CD14-positive monocyte (primary cell): ENCODE data around the gene TBX19. TPM values are rescaled to one million over a fixed set of nuclear protein-coding genes. Genes with fewer than 3 reads are reported as not detected.

Experiments
- DNase-seq, 3 donors: peaks; one replicate each; pipeline ENCODE4 v3.0.0-alpha.2; 2011 to 2022
- H2AFZ ChIP-seq: 2 replicates; pipeline ENCODE4 v1.6.0; 2012; ENCODE audit warnings: mild to moderate bottlenecking, low read depth, low read length, inconsistent platforms; ENCODE audit not compliant: insufficient read depth, poor library complexity, severe bottlenecking
- H3K27ac ChIP-seq, 2 donors: 1 replicate in 1 of 2; 2 replicates in 1 of 2; pipeline ENCODE4 v1.5.1; 2012 to 2013; ENCODE audit warnings: low read length in 2 of 2, control low read depth in 1 of 2, inconsistent platforms in 1 of 2, low read depth in 1 of 2, mild to moderate bottlenecking in 1 of 2
- H3K27me3 ChIP-seq, 2 donors: one replicate each; pipeline versions ENCODE4 v1.6.0 to v1.6.1; 2011 to 2013; ENCODE audit warnings: low read length in 2 of 2; ENCODE audit not compliant: control insufficient read depth in 2 of 2, insufficient read depth in 2 of 2
- H3K36me3 ChIP-seq, 2 donors: replicated peaks in 1 of 2; 1 replicate in 1 of 2; 2 replicates in 1 of 2; pipeline versions ENCODE4 v1.5.1 to v1.6.1; 2012 to 2013; ENCODE audit warnings: low read length in 2 of 2, control low read depth in 1 of 2, inconsistent platforms in 1 of 2, mild to moderate bottlenecking in 1 of 2; ENCODE audit not compliant: insufficient read depth in 2 of 2, control insufficient read depth in 1 of 2
- H3K4me1 ChIP-seq, 2 donors: 1 replicate in 1 of 2; 2 replicates in 1 of 2; pipeline versions ENCODE4 v1.5.1 to v1.6.1; 2012 to 2013; ENCODE audit warnings: low read length in 2 of 2, control low read depth in 1 of 2, inconsistent platforms in 1 of 2, mild to moderate bottlenecking in 1 of 2, moderate library complexity in 1 of 2; ENCODE audit not compliant: insufficient read depth in 2 of 2, control insufficient read depth in 1 of 2
- H3K4me2 ChIP-seq: replicated peaks from 2 replicates; pipeline ENCODE3; 2012; ENCODE audit warnings: low read length, moderate library complexity, mild to moderate bottlenecking; ENCODE audit not compliant: poor library complexity, severe bottlenecking; ENCODE audit errors: extremely low read depth
- H3K4me3 ChIP-seq, 3 experiments: fragments of 200-600 bp in 1 of 3; sonication (generic) in 1 of 3; replicated peaks in 1 of 3; 1 replicate in 2 of 3; 2 replicates in 1 of 3; pipeline ENCODE4 v1.5.1; 2011 to 2013; ENCODE audit warnings: low read length in 3 of 3, mild to moderate bottlenecking in 3 of 3, control low read depth in 2 of 3, low read depth in 2 of 3, inconsistent platforms in 1 of 3, moderate library complexity in 1 of 3
- H3K79me2 ChIP-seq: 2 replicates; pipeline ENCODE4 v1.6.0; 2012; ENCODE audit warnings: mild to moderate bottlenecking, control low read depth, inconsistent platforms, low read length, moderate library complexity; ENCODE audit not compliant: insufficient read depth
- H3K9ac ChIP-seq: 2 replicates; pipeline ENCODE4 v1.6.0; 2017; ENCODE audit warnings: low read length, mild to moderate bottlenecking; ENCODE audit not compliant: insufficient read depth, poor library complexity, severe bottlenecking
- H3K9me3 ChIP-seq, 2 donors: replicated peaks in 1 of 2; 1 replicate in 1 of 2; 2 replicates in 1 of 2; pipeline versions ENCODE4 v1.5.1 to v1.6.1; 2012 to 2013; ENCODE audit warnings: low read length in 2 of 2, control low read depth in 1 of 2; ENCODE audit not compliant: control insufficient read depth in 1 of 2, insufficient read depth in 1 of 2
- H4K20me1 ChIP-seq: 2 replicates; pipeline ENCODE4 v1.6.0; 2012; ENCODE audit warnings: mild to moderate bottlenecking, low read length, control low read depth, moderate library complexity; ENCODE audit not compliant: insufficient read depth
- H3K27ac Mint-ChIP-seq, 7 donors: one replicate each; pipeline ENCODE4 v1.8.0; 2020; ENCODE audit warnings: mild to moderate bottlenecking in 7 of 7, mixed read lengths in 7 of 7, moderate library complexity in 6 of 7, inconsistent platforms in 2 of 7
- H3K27me3 Mint-ChIP-seq, 3 donors: one replicate each; pipeline ENCODE4 v1.8.0; 2021 to 2022; ENCODE audit warnings: low read depth in 3 of 3, mild to moderate bottlenecking in 3 of 3, mixed read lengths in 3 of 3, moderate library complexity in 3 of 3, inconsistent platforms in 1 of 3
- H3K36me3 Mint-ChIP-seq, 2 donors: one replicate each; pipeline ENCODE4 v1.8.0; 2020; ENCODE audit warnings: mixed read lengths in 2 of 2, inconsistent platforms in 1 of 2, mild to moderate bottlenecking in 1 of 2
- H3K4me1 Mint-ChIP-seq: one replicate; pipeline ENCODE4 v1.8.0; 2020; ENCODE audit warnings: mild to moderate bottlenecking, mixed read lengths
- H3K4me3 Mint-ChIP-seq, 2 donors: one replicate each; pipeline ENCODE4 v1.8.0; 2020; ENCODE audit warnings: mild to moderate bottlenecking in 2 of 2, mixed read lengths in 2 of 2, moderate library complexity in 1 of 2
- H3K9me3 Mint-ChIP-seq, 7 donors: one replicate each; pipeline ENCODE4 v1.8.0; 2020 to 2022; ENCODE audit warnings: mixed read lengths in 7 of 7, mild to moderate bottlenecking in 6 of 7, moderate library complexity in 6 of 7, inconsistent platforms in 2 of 7
- CTCF ChIP-seq: fragments of 200-600 bp; IDR thresholded peaks from one replicate; pipeline ENCODE4 v1.8.0; 2022; ENCODE audit warnings: antibody characterized with exemption, mild to moderate bottlenecking
- WGBS: methylation state at CpG from one replicate; pipeline ENCODE4 v1.1.5; 2013; ENCODE audit warnings: missing lambda C conversion rate; ENCODE audit not compliant: insufficient coverage; 5-methylcytosine and 5-hydroxymethylcytosine counted together
- intact Hi-C, 2 donors: fragments of 100-400 bp; cut with micrococcal nuclease; formaldehyde crosslinking; loops; one replicate each; pipeline versions ENCODE4 v1.15.0 to v1.15.1; 2023
- polyA plus RNA-seq, 3 donors: library from polyadenylated mRNA; depleted of rRNA in 1 of 3; unstranded in 2 of 3; stranded (reverse) in 1 of 3; fragments of 300-500 nt in 2 of 3; fragments of >200 nt in 1 of 3; fragmentation: Illumina TruSeq in 2 of 3; gene quantifications; 1 replicate in 2 of 3; 2 replicates in 1 of 3; pipeline ENCODE4 v1.2.3, GENCODE V29; 2012 to 2021

Gene TBX19
- polyA plus RNA-seq, 3 donors, result 0.65 to 7.6 (median 1.6) TPM

- no peak overlapping the region for H3K4me2 ChIP-seq
- no peaks in the 10 kb centered on the region for H3K36me3 ChIP-seq
- no peak overlapping the region for H3K9ac ChIP-seq
- no peak overlapping the region for H3K4me3 Mint-ChIP-seq
- no peaks in the 10 kb centered on the region for H3K4me1 Mint-ChIP-seq
- no peaks in the 10 kb centered on the region for H4K20me1 ChIP-seq
- H3K4me3 ChIP-seq, result no peak overlapping the region
- no peak overlapping the region for H3K27ac Mint-ChIP-seq
- H3K27me3 ChIP-seq, result no peaks in the 10 kb centered on the region
- no peaks in the 10 kb centered on the region for H3K4me1 ChIP-seq
- no peaks in the 10 kb centered on the region for H3K27me3 Mint-ChIP-seq
- H3K79me2 ChIP-seq, result no peaks in the 10 kb centered on the region
- no peak for TF ChIP-seq CTCF
- H3K9me3 Mint-ChIP-seq, result peaks cover 0 to 3% (median 0%) of the 10 kb centered on the region in 7 donors
- no peaks in the 10 kb centered on the region for H3K9me3 ChIP-seq
- no peak overlapping the region for H3K27ac ChIP-seq
- peaks cover 6 to 16% of the 10 kb centered on the region in 2 donors for H3K36me3 Mint-ChIP-seq
- DNase-seq, result no peak
- H2AFZ ChIP-seq, result no peak overlapping the region
- WGBS, result no CpG with 5 or more reads among the region's 1 CpG
- intact Hi-C loops, result no loop called here
Observed at GRCh38 chr1:168321945-168322344, 41.3 kb downstream of the TBX19 start.

GRCh38 chr1:168324745-168325425 lies 44.2 kb downstream of the TBX19 start:
- H3K36me3 ChIP-seq, result no peaks in the 10 kb centered on the region
- peaks cover 0 to 3% (median 0%) of the 10 kb centered on the region in 7 donors for H3K9me3 Mint-ChIP-seq

More at GRCh38 chr1:168324745-168325425, 44.2 kb downstream of the TBX19 start:
- Mint-ChIP-seq H3K4me1 (no peaks in the 10 kb centered on the region), H3K4me3 (no peak overlapping the region), H3K36me3 (peaks cover 0 to 6% of the 10 kb centered on the region in 2 donors), H3K27ac (no peak overlapping the region), H3K27me3 (no peaks in the 10 kb centered on the region)
- no peak overlapping the region for H3K4me2 ChIP-seq
- no peak overlapping the region for H3K27ac ChIP-seq
- no peak overlapping the region for H3K4me3 ChIP-seq
- no peak overlapping the region for H3K9ac ChIP-seq
- WGBS, result no CpG with 5 or more reads among the region's 4 CpGs
- TF ChIP-seq CTCF, result no peak
- no peak for DNase-seq
- H2AFZ ChIP-seq, result no peak overlapping the region
- H3K27me3 ChIP-seq, result no peaks in the 10 kb centered on the region
- no peaks in the 10 kb centered on the region for H3K79me2 ChIP-seq
- no peaks in the 10 kb centered on the region for H4K20me1 ChIP-seq
- no peaks in the 10 kb centered on the region for H3K9me3 ChIP-seq
- H3K4me1 ChIP-seq, result no peaks in the 10 kb centered on the region
- intact Hi-C loops, result no loop called here
